CD4-positive, alpha-beta memory T cell (primary cell): ENCODE results near the gene CLEC7A. TPM values are rescaled to one million over a fixed set of nuclear protein-coding genes. Genes with fewer than 3 reads are reported as not detected.

Source experiments
- CTCF ChIA-PET: fragments of 350-600 bp; sonication (Branson Sonifier 250); formaldehyde crosslinking; loops from one replicate; lab custom pipeline; 2021; ENCODE audit warnings: inconsistent platforms; ENCODE audit not compliant: partially characterized antibody; lab: Charles Lee
- POLR2A ChIA-PET: fragments of 350-600 bp; sonication (Branson Sonifier 250); formaldehyde crosslinking; loops from one replicate; lab custom pipeline; 2021; ENCODE audit not compliant: partially characterized antibody; lab: Charles Lee
- DNase-seq, 5 donors: peaks; one replicate each; pipeline versions ENCODE4 v3.0.0 to v3.0.0-alpha.2; 2020 to 2022; ENCODE audit warnings: mixed read lengths in 1 of 5
- H3K27ac ChIP-seq: one replicate; pipeline ENCODE4 v1.7.0; 2013; ENCODE audit warnings: low read depth, low read length
- H3K27me3 ChIP-seq: 2 replicates; pipeline ENCODE4 v1.7.0; 2013; ENCODE audit warnings: mild to moderate bottlenecking, low read length, moderate library complexity; ENCODE audit not compliant: insufficient read depth
- H3K36me3 ChIP-seq: 2 replicates; pipeline ENCODE4 v1.7.0; 2013; ENCODE audit warnings: mild to moderate bottlenecking, low read length, moderate library complexity; ENCODE audit not compliant: insufficient read depth
- H3K4me1 ChIP-seq: 2 replicates; pipeline ENCODE4 v1.7.0; 2013; ENCODE audit warnings: mild to moderate bottlenecking, low read length, moderate library complexity; ENCODE audit not compliant: insufficient read depth
- H3K4me3 ChIP-seq, 2 donors: one replicate each; pipeline ENCODE4 v1.7.0; 2013; ENCODE audit warnings: low read length in 2 of 2, mild to moderate bottlenecking in 1 of 2
- H3K9me3 ChIP-seq, 2 donors: one replicate each; pipeline ENCODE4 v1.7.0; 2013; ENCODE audit warnings: low read length in 2 of 2, control low read depth in 1 of 2; ENCODE audit not compliant: control insufficient read depth in 1 of 2
- H3K27ac Mint-ChIP-seq, 7 donors: one replicate each; pipeline ENCODE4 v1.8.0; 2020 to 2021; ENCODE audit warnings: mixed read lengths in 7 of 7, mild to moderate bottlenecking in 6 of 7, inconsistent platforms in 3 of 7, moderate library complexity in 3 of 7
- H3K27me3 Mint-ChIP-seq, 2 donors: one replicate each; pipeline ENCODE4 v1.8.0; 2020 to 2021; ENCODE audit warnings: mixed read lengths in 2 of 2
- H3K36me3 Mint-ChIP-seq, 2 donors: one replicate each; pipeline ENCODE4 v1.8.0; 2020 to 2021; ENCODE audit warnings: mixed read lengths in 2 of 2, inconsistent platforms in 1 of 2, mild to moderate bottlenecking in 1 of 2
- H3K4me1 Mint-ChIP-seq, 4 donors: one replicate each; pipeline ENCODE4 v1.8.0; 2020 to 2021; ENCODE audit warnings: mixed read lengths in 4 of 4, mild to moderate bottlenecking in 1 of 4
- H3K4me3 Mint-ChIP-seq, 8 donors: one replicate each; pipeline ENCODE4 v1.8.0; 2020 to 2021; ENCODE audit warnings: mixed read lengths in 8 of 8, mild to moderate bottlenecking in 7 of 8, moderate library complexity in 6 of 8, inconsistent platforms in 3 of 8
- H3K9me3 Mint-ChIP-seq, 8 donors: one replicate each; pipeline ENCODE4 v1.8.0; 2020 to 2021; ENCODE audit warnings: mixed read lengths in 8 of 8, mild to moderate bottlenecking in 5 of 8, inconsistent platforms in 3 of 8, moderate library complexity in 1 of 8
- intact Hi-C: fragments of 100-400 bp; cut with micrococcal nuclease; formaldehyde crosslinking; loops from one replicate; pipeline ENCODE4 v1.15.1; 2023
- polyA plus RNA-seq, 2 donors: library from polyadenylated mRNA; unstranded; fragments of 300-500 nt; fragmentation: Illumina TruSeq; gene quantifications; one replicate each; pipeline ENCODE4 v1.2.3, GENCODE V29; 2021
- total RNA-seq, 2 experiments: library from RNA; stranded (reverse); gene quantifications; one replicate each; pipeline ENCODE4 v1.2.3, GENCODE V29; 2021

CLEC7A gene
- total and polyA plus RNA-seq, 4 experiments from 2014 or later, result 0.46 to 1.3 (median 0.89) TPM; not detected in 1

DNA sequence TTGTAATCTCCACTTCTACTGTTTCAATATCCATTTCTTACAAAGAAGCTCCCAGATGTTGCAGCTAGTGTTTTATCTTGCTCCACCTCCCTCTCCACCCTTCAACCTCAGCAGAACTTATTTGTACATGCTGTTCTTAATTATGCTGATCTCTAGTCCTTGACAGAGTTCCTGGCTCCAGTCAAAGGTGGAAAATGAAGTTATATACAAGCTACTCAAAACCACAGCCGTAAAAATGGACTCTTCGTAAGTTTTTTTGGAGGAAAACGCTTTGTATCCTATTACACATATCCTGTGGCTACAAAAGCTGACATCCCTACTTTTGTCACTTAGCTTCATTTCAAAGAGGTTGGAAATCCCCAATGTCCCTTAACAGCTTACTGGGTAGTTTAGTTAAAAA is 32.5 kb downstream of the CLEC7A start:
- Histone ChIP-seq H3K36me3 (no peaks in the 10 kb centered on the region), H3K9me3 (no peaks in the 10 kb centered on the region), H3K4me1 (no peaks in the 10 kb centered on the region), H3K27me3 (no peaks in the 10 kb centered on the region), H3K4me3 (no peak overlapping the region), H3K27ac (no peak overlapping the region)
- no peak for DNase-seq
- H3K4me1 Mint-ChIP-seq, result no peaks in the 10 kb centered on the region
- ChIA-PET CTCF (no interaction called here), POLR2A (no interaction called here)
- H3K4me3 Mint-ChIP-seq, result no peak overlapping the region
- H3K9me3 Mint-ChIP-seq, result no peaks in the 10 kb centered on the region
- no peak overlapping the region for H3K27ac Mint-ChIP-seq
- H3K36me3 Mint-ChIP-seq, result no peaks in the 10 kb centered on the region
- intact Hi-C loops, result no loop called here
- H3K27me3 Mint-ChIP-seq, result peaks cover 1 to 8% of the 10 kb centered on the region in 2 donors

DNA sequence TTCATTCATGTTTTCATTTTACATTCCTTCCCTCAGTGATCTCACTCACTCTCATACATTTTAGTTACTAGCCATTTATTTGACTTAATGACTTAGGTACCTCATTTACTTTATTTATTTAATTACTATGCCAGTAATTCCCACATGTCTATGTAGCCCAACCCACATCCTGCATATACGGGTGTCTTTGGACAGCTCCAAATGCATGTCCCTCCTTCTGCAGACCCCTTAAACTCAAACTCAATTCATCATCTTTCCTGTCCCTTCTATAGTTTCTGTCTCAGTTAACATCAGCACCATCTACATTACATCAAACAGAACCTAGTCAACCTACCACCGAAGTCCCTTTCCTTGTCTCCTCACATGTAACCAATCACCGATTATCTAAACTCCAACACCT is 34.0 kb downstream of the CLEC7A start:
- H3K9me3 ChIP-seq, result no peaks in the 10 kb centered on the region
- H3K27me3 ChIP-seq, result no peaks in the 10 kb centered on the region
- Mint-ChIP-seq H3K36me3 (no peaks in the 10 kb centered on the region), H3K4me3 (no peak overlapping the region), H3K27me3 (peaks cover 1 to 4% of the 10 kb centered on the region in 2 donors), H3K27ac (no peak overlapping the region), H3K9me3 (no peaks in the 10 kb centered on the region), H3K4me1 (no peaks in the 10 kb centered on the region)
- no peak for DNase-seq
- H3K27ac ChIP-seq, result no peak overlapping the region
- H3K4me1 ChIP-seq, result no peaks in the 10 kb centered on the region
- H3K4me3 ChIP-seq, result no peak overlapping the region
- ChIA-PET POLR2A (no interaction called here), CTCF (no interaction called here)
- no peaks in the 10 kb centered on the region for H3K36me3 ChIP-seq
- intact Hi-C loops, result no loop called here

DNA sequence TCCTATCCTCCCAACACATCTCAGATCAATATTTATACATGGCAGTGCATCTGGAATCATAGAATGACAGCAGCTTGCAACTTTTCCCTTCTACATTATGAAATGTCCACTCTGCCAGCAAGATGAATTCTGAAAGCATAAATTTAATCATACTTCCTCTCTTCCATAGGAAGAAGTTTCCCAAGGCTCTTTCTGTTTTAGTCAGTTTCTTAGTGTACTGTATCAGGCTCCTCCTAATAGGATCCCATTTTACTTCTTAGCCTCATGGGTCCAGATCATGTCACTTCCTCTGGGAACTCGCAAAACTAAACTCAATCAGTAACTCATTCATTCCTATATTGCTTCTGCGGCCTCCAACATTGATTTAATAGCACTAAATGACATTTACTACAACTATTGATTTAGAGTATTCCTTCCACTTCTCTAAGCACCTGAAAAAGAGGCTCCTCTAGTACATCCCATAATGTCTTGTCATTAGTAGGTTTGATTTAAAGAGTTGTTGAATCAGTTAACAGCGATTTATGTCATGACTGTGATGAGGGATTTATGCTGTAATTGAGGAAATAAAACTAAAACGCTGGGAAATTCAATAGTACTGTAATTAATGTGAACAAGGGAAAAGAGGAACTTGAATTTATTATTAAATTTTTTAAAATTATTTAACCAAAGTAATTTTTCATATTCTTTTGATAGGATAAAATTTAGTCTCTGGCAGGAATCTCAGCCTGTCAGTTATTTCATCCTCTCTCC is 35.2 kb downstream of the CLEC7A start:
- Mint-ChIP-seq H3K4me3 (no peak overlapping the region), H3K27me3 (peaks cover 4 to 6% of the 10 kb centered on the region in 2 donors), H3K27ac (no peak overlapping the region), H3K9me3 (no peaks in the 10 kb centered on the region), H3K36me3 (no peaks in the 10 kb centered on the region), H3K4me1 (peaks cover 0 to 3% (median 2%) of the 10 kb centered on the region in 4 donors)
- Histone ChIP-seq H3K4me1 (no peaks in the 10 kb centered on the region), H3K27me3 (no peaks in the 10 kb centered on the region), H3K9me3 (no peaks in the 10 kb centered on the region), H3K36me3 (no peaks in the 10 kb centered on the region), H3K4me3 (no peak overlapping the region), H3K27ac (no peak overlapping the region)
- no peak for DNase-seq
- ChIA-PET CTCF (no interaction called here), POLR2A (no interaction called here)
- intact Hi-C loops, result no loop called here

DNA sequence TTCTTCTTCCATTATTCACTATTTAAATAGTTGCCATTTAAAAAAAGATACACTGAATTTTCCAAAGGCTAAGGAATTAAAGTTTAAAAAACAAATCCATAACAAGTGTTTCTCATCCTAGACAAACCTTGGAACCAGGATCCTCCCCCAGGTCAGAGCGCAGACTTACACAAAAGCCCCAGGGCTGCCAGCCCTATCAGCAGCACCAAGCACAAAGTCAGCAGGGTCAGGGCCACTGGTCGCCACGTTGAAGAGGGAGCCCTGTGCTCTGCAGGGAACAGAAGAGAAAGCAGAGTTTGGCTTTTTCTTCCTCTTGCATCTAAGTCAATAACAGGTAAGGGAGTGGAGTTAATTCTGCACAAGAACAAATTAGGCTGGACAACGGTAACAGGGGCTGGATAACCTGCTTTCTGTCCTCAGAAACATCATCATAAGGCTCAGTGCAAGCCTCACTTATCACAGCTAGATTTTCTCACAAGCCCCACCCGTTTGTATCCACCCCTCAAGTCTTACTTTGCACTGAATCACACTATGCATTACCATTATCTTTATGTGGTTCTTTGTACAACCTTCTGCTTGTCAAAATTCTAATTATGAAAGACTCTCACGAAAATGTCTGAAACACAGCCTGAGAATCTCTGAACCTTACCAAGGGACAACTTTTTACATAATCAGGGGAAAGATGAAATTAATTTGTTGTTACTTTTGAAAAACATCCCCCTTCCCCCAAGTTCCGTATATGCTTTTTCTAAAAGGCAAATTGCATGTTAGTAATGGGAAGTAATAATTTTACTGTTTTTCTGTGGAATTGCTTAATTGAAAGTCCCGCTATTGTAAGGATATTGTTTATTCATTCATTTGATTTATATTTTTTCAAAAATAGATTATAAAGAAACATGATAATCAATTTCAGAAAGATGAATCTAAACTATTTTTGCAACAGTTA is 40.8 kb downstream of the CLEC7A start:
- H3K27ac Mint-ChIP-seq, result no peak overlapping the region
- peaks cover 5 to 8% of the 10 kb centered on the region in 2 donors for H3K27me3 Mint-ChIP-seq
- peaks cover 0 to 5% (median 4%) of the 10 kb centered on the region in 4 donors for H3K4me1 Mint-ChIP-seq
- H3K36me3 Mint-ChIP-seq, result peaks cover 2 to 3% of the 10 kb centered on the region in 2 donors
- ChIA-PET POLR2A (no interaction called here), CTCF (no interaction called here)
- H3K9me3 Mint-ChIP-seq, result peaks cover 3 to 8% (median 6%) of the 10 kb centered on the region in 8 donors
- Histone ChIP-seq H3K4me3 (no peak overlapping the region), H3K27ac (no peak overlapping the region), H3K4me1 (no peaks in the 10 kb centered on the region), H3K27me3 (no peaks in the 10 kb centered on the region), H3K36me3 (no peaks in the 10 kb centered on the region), H3K9me3 (no peaks in the 10 kb centered on the region)
- no peak for DNase-seq
- intact Hi-C loops, result no loop called here
- H3K4me3 Mint-ChIP-seq, result no peak overlapping the region

DNA sequence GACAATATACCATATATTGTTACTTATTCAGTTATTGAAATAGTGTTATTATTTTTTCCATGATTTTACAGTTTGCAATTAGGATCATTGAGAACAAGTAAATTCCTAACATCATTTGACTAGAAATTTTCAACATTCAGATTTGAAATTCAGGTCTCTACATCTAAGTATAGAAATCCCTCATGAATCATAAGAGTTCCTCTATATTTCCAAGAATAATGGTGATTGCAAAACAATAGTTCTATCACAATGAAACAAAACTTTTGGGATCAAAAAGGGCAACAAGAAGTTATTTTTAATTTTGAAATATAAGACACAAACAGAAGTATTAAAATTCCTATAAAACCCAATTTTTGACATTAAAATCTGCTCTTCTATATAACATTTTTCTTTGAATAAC is 42.0 kb downstream of the CLEC7A start:
- intact Hi-C loops, result no loop called here
- Histone ChIP-seq H3K36me3 (no peaks in the 10 kb centered on the region), H3K9me3 (no peaks in the 10 kb centered on the region), H3K4me1 (no peaks in the 10 kb centered on the region), H3K4me3 (no peak overlapping the region), H3K27me3 (no peaks in the 10 kb centered on the region), H3K27ac (no peak overlapping the region)
- no peak overlapping the region for H3K4me3 Mint-ChIP-seq
- H3K4me1 Mint-ChIP-seq, result peaks cover 0 to 5% (median 4%) of the 10 kb centered on the region in 4 donors
- H3K36me3 Mint-ChIP-seq, result peaks cover 3 to 4% of the 10 kb centered on the region in 2 donors
- peaks cover 3 to 18% (median 15%) of the 10 kb centered on the region in 8 donors for H3K9me3 Mint-ChIP-seq
- peaks cover 5 to 10% of the 10 kb centered on the region in 2 donors for H3K27me3 Mint-ChIP-seq
- CTCF ChIA-PET, result no interaction called here
- no peak for DNase-seq
- H3K27ac Mint-ChIP-seq, result no peak overlapping the region
- POLR2A ChIA-PET, result no interaction called here

DNA sequence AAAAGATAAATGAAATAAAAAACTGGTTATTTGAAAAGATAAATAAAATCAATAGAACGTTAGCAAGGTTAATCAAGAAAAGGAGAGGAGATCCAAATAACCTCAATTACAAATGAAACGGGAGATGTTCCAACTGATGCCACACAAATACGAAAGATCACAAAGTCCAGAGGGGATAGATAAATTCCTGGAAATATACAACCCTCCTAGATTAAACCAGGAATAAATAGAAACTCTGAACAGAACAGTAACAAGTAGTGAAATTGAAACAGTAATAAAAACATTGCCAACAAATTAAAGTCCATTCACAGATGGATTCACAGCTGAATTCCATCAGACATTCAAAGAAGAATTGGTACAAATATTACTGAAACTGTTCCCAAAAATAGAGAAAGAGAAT is 43.6 kb downstream of the CLEC7A start:
- Histone ChIP-seq H3K36me3 (no peaks in the 10 kb centered on the region), H3K9me3 (no peaks in the 10 kb centered on the region), H3K27me3 (no peaks in the 10 kb centered on the region), H3K27ac (no peak overlapping the region), H3K4me3 (no peak overlapping the region), H3K4me1 (no peaks in the 10 kb centered on the region)
- peaks cover 8 to 11% of the 10 kb centered on the region in 2 donors for H3K27me3 Mint-ChIP-seq
- peaks cover 3 to 4% of the 10 kb centered on the region in 2 donors for H3K36me3 Mint-ChIP-seq
- intact Hi-C loops, result no loop called here
- no peak for DNase-seq
- no peak overlapping the region for H3K27ac Mint-ChIP-seq
- peaks cover 0 to 5% (median 4%) of the 10 kb centered on the region in 4 donors for H3K4me1 Mint-ChIP-seq
- ChIA-PET CTCF (no interaction called here), POLR2A (no interaction called here)
- no peak overlapping the region for H3K4me3 Mint-ChIP-seq
- peaks cover 3 to 32% (median 19%) of the 10 kb centered on the region in 8 donors for H3K9me3 Mint-ChIP-seq

DNA sequence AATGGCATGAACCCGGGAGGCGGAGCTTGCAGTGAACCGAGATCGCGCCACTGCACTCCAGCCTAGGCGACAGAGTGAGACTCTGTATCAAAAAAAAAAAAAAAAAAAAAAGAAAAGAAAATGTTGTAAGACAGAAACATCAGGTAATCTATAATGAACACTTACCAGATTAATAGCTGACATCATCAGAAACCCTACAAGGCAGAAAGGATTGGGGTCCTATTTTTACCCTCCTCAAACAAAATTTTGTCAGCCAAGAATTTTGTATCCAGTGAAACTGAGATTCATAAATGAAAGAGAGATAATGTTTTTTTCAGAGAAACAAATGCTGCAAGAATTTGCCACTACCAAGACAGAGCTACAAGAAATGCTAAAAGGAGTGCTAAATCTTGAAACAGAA is 45.3 kb downstream of the CLEC7A start:
- Mint-ChIP-seq H3K27ac (peak overlapping the region in 1 of 7 donors; percentile 86), H3K9me3 (peaks cover 3 to 35% (median 20%) of the 10 kb centered on the region in 8 donors), H3K4me1 (peaks cover 0 to 1% (median under 1%) of the 10 kb centered on the region in 4 donors), H3K27me3 (peaks cover 12 to 16% of the 10 kb centered on the region in 2 donors), H3K4me3 (no peak overlapping the region), H3K36me3 (peaks cover 3 to 4% of the 10 kb centered on the region in 2 donors)
- H3K27ac ChIP-seq, result no peak overlapping the region
- no peaks in the 10 kb centered on the region for H3K9me3 ChIP-seq
- no peak for DNase-seq
- CTCF ChIA-PET, result no interaction called here
- no peak overlapping the region for H3K4me3 ChIP-seq
- H3K4me1 ChIP-seq, result no peaks in the 10 kb centered on the region
- no peaks in the 10 kb centered on the region for H3K27me3 ChIP-seq
- POLR2A ChIA-PET, result no interaction called here
- intact Hi-C loops, result no loop called here
- no peaks in the 10 kb centered on the region for H3K36me3 ChIP-seq
